SU-DHL-6 (cell line): ENCODE data around the gene NMRK1.

Source experiments
- EZH2phosphoT487 ChIP-seq: fragments of 200-600 bp; sonication (generic), shearing (Covaris generic); conservative IDR thresholded peaks from 2 replicates; pipeline ENCODE4 v1.6.1; 2018; ENCODE audit warnings: mild to moderate bottlenecking, antibody characterized with exemption, low read length, moderate library complexity, mixed read lengths
- TF ChIP-seq, protein P1 (sequence below): fragments of 200-600 bp; sonication (generic); IDR thresholded peaks from one replicate; pipeline ENCODE4 v1.5.1; 2017; ENCODE audit warnings: antibody characterized with exemption, mild to moderate bottlenecking, low read length, moderate library complexity; ENCODE audit not compliant: insufficient read depth, poor library complexity, severe bottlenecking

DNA sequence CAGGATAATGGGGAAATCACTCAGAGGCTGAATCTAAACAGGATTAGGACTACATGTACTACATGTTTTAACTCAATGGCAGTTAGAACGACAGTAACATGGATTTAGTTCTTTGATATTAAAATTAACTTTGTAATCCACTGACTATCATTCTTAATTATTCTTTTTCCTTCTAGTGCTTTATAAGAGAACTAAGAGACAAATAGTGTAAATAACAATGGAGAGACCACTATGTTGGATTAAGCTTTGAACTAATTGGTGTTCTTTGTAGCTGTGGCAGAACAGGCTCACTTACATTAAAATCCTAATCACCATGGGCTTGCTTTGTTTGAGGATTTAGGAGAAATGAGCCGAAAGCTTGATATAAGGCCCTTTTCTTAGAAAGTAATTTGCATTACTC is 18.8 kb downstream of the NMRK1 start:
- TF ChIP-seq, protein P1, sequence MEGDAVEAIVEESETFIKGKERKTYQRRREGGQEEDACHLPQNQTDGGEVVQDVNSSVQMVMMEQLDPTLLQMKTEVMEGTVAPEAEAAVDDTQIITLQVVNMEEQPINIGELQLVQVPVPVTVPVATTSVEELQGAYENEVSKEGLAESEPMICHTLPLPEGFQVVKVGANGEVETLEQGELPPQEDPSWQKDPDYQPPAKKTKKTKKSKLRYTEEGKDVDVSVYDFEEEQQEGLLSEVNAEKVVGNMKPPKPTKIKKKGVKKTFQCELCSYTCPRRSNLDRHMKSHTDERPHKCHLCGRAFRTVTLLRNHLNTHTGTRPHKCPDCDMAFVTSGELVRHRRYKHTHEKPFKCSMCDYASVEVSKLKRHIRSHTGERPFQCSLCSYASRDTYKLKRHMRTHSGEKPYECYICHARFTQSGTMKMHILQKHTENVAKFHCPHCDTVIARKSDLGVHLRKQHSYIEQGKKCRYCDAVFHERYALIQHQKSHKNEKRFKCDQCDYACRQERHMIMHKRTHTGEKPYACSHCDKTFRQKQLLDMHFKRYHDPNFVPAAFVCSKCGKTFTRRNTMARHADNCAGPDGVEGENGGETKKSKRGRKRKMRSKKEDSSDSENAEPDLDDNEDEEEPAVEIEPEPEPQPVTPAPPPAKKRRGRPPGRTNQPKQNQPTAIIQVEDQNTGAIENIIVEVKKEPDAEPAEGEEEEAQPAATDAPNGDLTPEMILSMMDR = no peak
- TF ChIP-seq EZH2phosphoT487 = no peak
